B cell (primary cell): ENCODE data around the gene PARN. TPM values are rescaled to one million over a fixed set of nuclear protein-coding genes. Genes with fewer than 3 reads are reported as not detected.

Source experiments
- ATAC-seq: fragments of 200-7000 bp; cut with Tn5 transposase; one replicate; pipeline ENCODE4 v1.10.0; 2021; ENCODE audit warnings: low read depth, mild to moderate bottlenecking, moderate number of reproducible peaks, moderate library complexity
- CTCF ChIA-PET: fragments of 350-600 bp; sonication (Branson Sonifier 250); formaldehyde crosslinking; loops from one replicate; lab custom pipeline; 2021; ENCODE audit warnings: antibody characterized with exemption, inconsistent platforms; lab: Charles Lee
- POLR2A ChIA-PET: fragments of 350-600 bp; sonication (Branson Sonifier 250); formaldehyde crosslinking; loops from one replicate; lab custom pipeline; 2021; ENCODE audit warnings: antibody characterized with exemption; lab: Charles Lee
- DNase-seq: peaks from one replicate; pipeline ENCODE4 v3.0.0; 2013
- H2AFZ ChIP-seq: 2 replicates; pipeline ENCODE4 v1.6.1; 2012; ENCODE audit warnings: mild to moderate bottlenecking, low read depth, low read length; ENCODE audit not compliant: insufficient read depth, poor library complexity, severe bottlenecking
- H3K27ac ChIP-seq, 2 donors: 1 replicate in 1 of 2; 2 replicates in 1 of 2; pipeline ENCODE4 v1.5.1; 2012 to 2013; ENCODE audit warnings: low read length in 2 of 2, mild to moderate bottlenecking in 2 of 2, moderate library complexity in 1 of 2
- H3K27me3 ChIP-seq, 4 experiments: fragments of 200-600 bp in 1 of 4; sonication (generic) in 1 of 4; replicated peaks in 1 of 4; 1 replicate in 2 of 4; 2 replicates in 2 of 4; pipeline versions ENCODE4 v1.6.1 to v1.7.0; 2013 to 2016; ENCODE audit warnings: low read length in 3 of 4, mild to moderate bottlenecking in 2 of 4, mixed read lengths in 1 of 4, moderate library complexity in 1 of 4; ENCODE audit not compliant: insufficient read depth in 4 of 4, control insufficient read depth in 3 of 4; ENCODE audit errors: control extremely low read depth in 1 of 4
- H3K36me3 ChIP-seq, 2 experiments: replicated peaks in 1 of 2; 1 replicate in 1 of 2; 2 replicates in 1 of 2; pipeline versions ENCODE4 v1.6.1 to v1.7.1; 2013; ENCODE audit warnings: low read length in 1 of 2; ENCODE audit not compliant: insufficient read depth in 2 of 2, control insufficient read depth in 1 of 2; ENCODE audit errors: control extremely low read depth in 1 of 2, extremely low read depth in 1 of 2
- H3K4me1 ChIP-seq, 2 donors: fragments of 200-600 bp in 1 of 2; sonication (generic) in 1 of 2; 1 replicate in 1 of 2; 2 replicates in 1 of 2; pipeline versions ENCODE4 v1.5.1 to v1.6.1; 2013 to 2017; ENCODE audit warnings: low read length in 2 of 2; ENCODE audit not compliant: control insufficient read depth in 2 of 2, insufficient read depth in 2 of 2
- H3K4me2 ChIP-seq: replicated peaks from 2 replicates; pipeline ENCODE3; 2012; ENCODE audit warnings: mild to moderate bottlenecking, low read depth, low read length; ENCODE audit not compliant: poor library complexity, severe bottlenecking
- H3K4me3 ChIP-seq, 5 experiments: fragments of 200-600 bp in 1 of 5; sonication (generic) in 1 of 5; 1 replicate in 3 of 5; 2 replicates in 2 of 5; pipeline versions ENCODE4 v1.5.1 to v1.7.0; 2011 to 2016; ENCODE audit warnings: low read length in 4 of 5, mild to moderate bottlenecking in 4 of 5, low read depth in 2 of 5, control low read depth in 1 of 5, moderate library complexity in 1 of 5; ENCODE audit not compliant: insufficient read depth in 1 of 5; ENCODE audit errors: control extremely low read depth in 1 of 5, extremely low read depth in 1 of 5
- H3K79me2 ChIP-seq: fragments of 200-600 bp; sonication (generic); one replicate; pipeline ENCODE4 v1.6.0; 2016; ENCODE audit warnings: low read length; ENCODE audit not compliant: control insufficient read depth, insufficient read depth
- H3K9ac ChIP-seq: fragments of 200-600 bp; sonication (generic); 2 replicates; pipeline ENCODE4 v1.6.1; 2017; ENCODE audit warnings: mild to moderate bottlenecking, low read length, moderate library complexity
- H3K9me3 ChIP-seq, 3 donors: one replicate each; pipeline versions ENCODE4 v1.6.1 to v1.7.1; 2013; ENCODE audit warnings: low read length in 2 of 3; ENCODE audit not compliant: control insufficient read depth in 2 of 3, insufficient read depth in 1 of 3; ENCODE audit errors: control extremely low read depth in 1 of 3
- H4K20me1 ChIP-seq: 2 replicates; pipeline ENCODE4 v1.6.0; 2012; ENCODE audit warnings: mild to moderate bottlenecking, low read length; ENCODE audit not compliant: insufficient read depth, control insufficient read depth, poor library complexity, severe bottlenecking
- H3K27ac Mint-ChIP-seq: one replicate; pipeline ENCODE4 v1.8.0; 2021; ENCODE audit warnings: mixed read lengths
- H3K27me3 Mint-ChIP-seq: one replicate; pipeline ENCODE4 v1.8.0; 2021; ENCODE audit warnings: mixed read lengths
- H3K4me1 Mint-ChIP-seq: one replicate; pipeline ENCODE4 v1.8.0; 2021; ENCODE audit warnings: mixed read lengths
- H3K4me3 Mint-ChIP-seq: one replicate; pipeline ENCODE4 v1.8.0; 2021; ENCODE audit warnings: mixed read lengths
- H3K9me3 Mint-ChIP-seq: one replicate; pipeline ENCODE4 v1.8.0; 2022; ENCODE audit warnings: mixed read lengths; ENCODE audit not compliant: insufficient read depth
- EZH2 ChIP-seq: IDR thresholded peaks from 2 replicates; pipeline ENCODE4 v1.6.1; 2012; ENCODE audit warnings: borderline replicate concordance, low read depth, mild to moderate bottlenecking, moderate library complexity, low read length; ENCODE audit not compliant: insufficient read depth, poor library complexity, severe bottlenecking
- WGBS: methylation state at CpG from one replicate; pipeline ENCODE4 v1.1.5; 2013; ENCODE audit warnings: missing lambda C conversion rate; ENCODE audit not compliant: insufficient coverage; 5-methylcytosine and 5-hydroxymethylcytosine counted together
- intact Hi-C: fragments of 100-400 bp; cut with micrococcal nuclease; formaldehyde crosslinking; loops from one replicate; pipeline ENCODE4 v1.10.0; 2022
- polyA plus RNA-seq: library from polyadenylated mRNA; depleted of rRNA; stranded (reverse); fragments of >200 nt; gene quantifications from 2 replicates; pipeline ENCODE4 v1.2.3, GENCODE V29; 2012
- total RNA-seq, 2 donors: library from RNA; stranded (reverse); fragments of 120-200 nt in 1 of 2; gene quantifications; 1 replicate in 1 of 2; 2 replicates in 1 of 2; pipeline versions ENCODE4 v1.2.3 to v1.2.4, GENCODE V29; 2013 to 2022
- TF ChIP-seq, protein P1 (sequence below): fragments of 200-600 bp; IDR thresholded peaks from one replicate; pipeline ENCODE4 v1.8.0; 2022; ENCODE audit warnings: antibody characterized with exemption, mild to moderate bottlenecking

PARN gene
- total and polyA plus RNA-seq, 2 donors (not counting 1 experiment from before 2014, with no cell fraction given), result 25.3 to 62.2 TPM

DNA sequence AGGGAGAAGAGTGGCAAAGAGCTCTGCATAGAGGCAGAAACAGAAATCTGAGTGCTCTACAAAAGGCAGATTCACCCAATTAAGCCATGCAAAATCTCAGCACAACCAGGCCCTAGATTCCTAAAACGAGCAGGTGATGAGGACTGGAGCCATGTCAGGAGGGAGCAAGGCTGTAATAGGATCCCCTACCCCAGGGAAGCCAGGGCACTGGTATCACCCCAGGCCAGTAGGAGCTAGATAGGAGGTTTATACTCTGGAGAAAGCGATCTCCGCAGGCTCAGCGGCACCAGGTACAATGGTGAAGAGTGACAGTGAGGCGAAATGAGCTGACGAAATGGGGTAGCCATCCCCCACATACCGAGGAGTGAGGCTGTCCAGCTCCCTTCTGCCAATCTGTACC is 171.5 kb downstream of the PARN start:
- Histone ChIP-seq H3K36me3 (peaks cover 0 to 7% of the 10 kb centered on the region in 2 experiments), H2AFZ (no peak overlapping the region), H3K27ac (no peak overlapping the region), H3K79me2 (no peaks in the 10 kb centered on the region), H3K4me2 (no peak overlapping the region), H3K9ac (no peak overlapping the region), H3K9me3 (peaks cover 0 to under 1% (median 0%) of the 10 kb centered on the region in 3 donors), H4K20me1 (peaks cover 11% of the 10 kb centered on the region), H3K4me1 (no peaks in the 10 kb centered on the region), H3K4me3 (no peak overlapping the region), H3K27me3 (no peaks in the 10 kb centered on the region)
- Mint-ChIP-seq H3K4me3 (no peak overlapping the region), H3K27me3 (no peaks in the 10 kb centered on the region), H3K27ac (no peak overlapping the region), H3K4me1 (no peaks in the 10 kb centered on the region), H3K9me3 (no peaks in the 10 kb centered on the region)
- TF ChIP-seq, protein P1, sequence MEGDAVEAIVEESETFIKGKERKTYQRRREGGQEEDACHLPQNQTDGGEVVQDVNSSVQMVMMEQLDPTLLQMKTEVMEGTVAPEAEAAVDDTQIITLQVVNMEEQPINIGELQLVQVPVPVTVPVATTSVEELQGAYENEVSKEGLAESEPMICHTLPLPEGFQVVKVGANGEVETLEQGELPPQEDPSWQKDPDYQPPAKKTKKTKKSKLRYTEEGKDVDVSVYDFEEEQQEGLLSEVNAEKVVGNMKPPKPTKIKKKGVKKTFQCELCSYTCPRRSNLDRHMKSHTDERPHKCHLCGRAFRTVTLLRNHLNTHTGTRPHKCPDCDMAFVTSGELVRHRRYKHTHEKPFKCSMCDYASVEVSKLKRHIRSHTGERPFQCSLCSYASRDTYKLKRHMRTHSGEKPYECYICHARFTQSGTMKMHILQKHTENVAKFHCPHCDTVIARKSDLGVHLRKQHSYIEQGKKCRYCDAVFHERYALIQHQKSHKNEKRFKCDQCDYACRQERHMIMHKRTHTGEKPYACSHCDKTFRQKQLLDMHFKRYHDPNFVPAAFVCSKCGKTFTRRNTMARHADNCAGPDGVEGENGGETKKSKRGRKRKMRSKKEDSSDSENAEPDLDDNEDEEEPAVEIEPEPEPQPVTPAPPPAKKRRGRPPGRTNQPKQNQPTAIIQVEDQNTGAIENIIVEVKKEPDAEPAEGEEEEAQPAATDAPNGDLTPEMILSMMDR, result no peak
- TF ChIP-seq EZH2, result no peak
- 100% methylated on average over 1 of the region's 7 CpGs for WGBS
- DNase-seq (no peak), ATAC-seq (no peak)
- ChIA-PET CTCF (interaction anchor here (0.6 kb wide), 1 partner anchor 31 kb away, joined by 3 read pairs; no protein-coding TSS in a partner anchor), POLR2A (no interaction called here)
- intact Hi-C loops, result no loop called here

DNA sequence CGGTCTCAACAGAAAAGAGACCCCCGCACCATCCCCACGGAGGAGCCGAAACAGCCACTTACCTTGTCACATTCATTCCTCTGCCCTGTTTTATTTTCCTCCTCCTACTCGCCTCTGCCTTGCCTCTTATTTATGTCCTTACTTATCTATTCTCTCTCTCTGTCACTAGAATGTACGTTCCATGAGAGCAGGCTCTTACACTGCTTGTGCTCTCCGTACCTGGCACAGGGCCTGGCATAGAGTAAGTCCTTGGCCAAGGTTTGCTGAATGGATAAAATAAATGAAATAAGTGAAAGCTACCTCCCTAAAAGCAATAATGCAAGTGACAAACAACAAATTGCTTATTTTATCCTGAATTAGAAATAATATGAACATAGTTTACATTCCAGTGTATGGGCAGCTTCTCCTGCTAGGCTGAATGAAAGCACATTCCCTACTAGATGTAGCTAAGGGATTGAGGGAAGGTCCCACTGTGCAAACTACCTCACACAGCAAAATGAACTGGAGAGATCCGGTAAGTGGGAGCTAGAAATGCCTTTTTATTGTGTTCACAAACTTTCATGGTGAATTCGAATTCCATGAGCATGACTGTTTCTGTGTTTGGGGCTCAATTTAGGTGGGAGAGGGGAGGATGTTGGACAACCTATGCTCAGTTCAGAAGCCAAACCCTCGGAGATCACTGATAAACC is 173.1 kb downstream of the PARN start:
- H3K9ac ChIP-seq, result no peak overlapping the region
- ATAC-seq (no peak), DNase-seq (no peak)
- no peak overlapping the region for H3K27ac Mint-ChIP-seq
- no peaks in the 10 kb centered on the region for H3K4me1 ChIP-seq
- H3K36me3 ChIP-seq, result peaks cover 0 to 7% of the 10 kb centered on the region in 2 experiments
- H2AFZ ChIP-seq, result no peak overlapping the region
- ChIA-PET CTCF (no interaction called here), POLR2A (no interaction called here)
- intact Hi-C loops, result no loop called here
- H3K4me3 ChIP-seq, result no peak overlapping the region
- H3K27ac ChIP-seq, result no peak overlapping the region
- H3K4me1 Mint-ChIP-seq, result no peaks in the 10 kb centered on the region
- H4K20me1 ChIP-seq, result peaks cover 7% of the 10 kb centered on the region
- H3K9me3 ChIP-seq, result no peaks in the 10 kb centered on the region
- H3K4me3 Mint-ChIP-seq, result no peak overlapping the region
- H3K4me2 ChIP-seq, result no peak overlapping the region
- H3K79me2 ChIP-seq, result no peaks in the 10 kb centered on the region
- H3K27me3 Mint-ChIP-seq, result no peaks in the 10 kb centered on the region
- no peaks in the 10 kb centered on the region for H3K9me3 Mint-ChIP-seq
- 98% methylated on average over 7 of the region's 10 CpGs for WGBS
- H3K27me3 ChIP-seq, result no peaks in the 10 kb centered on the region
- TF ChIP-seq, protein P1, result no peak
- no peak for TF ChIP-seq EZH2
